Vagina (tissue), 2 donors: Measurements from ENCODE around the gene FAM162A.

ENCODE experiments used
- CTCF ChIP-seq, 3 experiments: fragments of 450-650 bp in 2 of 3; fragments of 200-600 bp in 1 of 3; sonication (generic) in 1 of 3; IDR thresholded peaks; one replicate each; pipeline ENCODE4 v1.5.1; 2017 to 2019; ENCODE audit warnings: antibody characterized with exemption in 3 of 3, mild to moderate bottlenecking in 2 of 3, moderate library complexity in 2 of 3
- POLR2A ChIP-seq, 2 donors: fragments of 450-650 bp; IDR thresholded peaks; one replicate each; pipeline ENCODE4 v1.6.1; 2017; ENCODE audit warnings: antibody characterized with exemption in 2 of 2, mild to moderate bottlenecking in 2 of 2, moderate library complexity in 2 of 2
- POLR2AphosphoS5 ChIP-seq, 2 donors: sonication (generic); formaldehyde crosslinking; IDR thresholded peaks; one replicate each; pipeline ENCODE4 v1.9.0; 2017; ENCODE audit warnings: antibody characterized with exemption in 2 of 2, mild to moderate bottlenecking in 2 of 2, low read depth in 1 of 2; ENCODE audit not compliant: insufficient read depth in 1 of 2

- TF ChIP-seq CTCF (IDR thresholded peaks at IDR 0.05) (no peak), POLR2A (IDR thresholded peaks at IDR 0.05) (no peak), POLR2AphosphoS5 (IDR thresholded peaks at IDR 0.05; ENCODE audit: insufficient read depth in 1 of 2, low read depth in 1 of 2) (peak in 1 of 2 donors; percentile 33)
Observed at GRCh38 chr3:122353215-122353614, 30.8 kb upstream of the FAM162A start.
